A549 (cell line): ENCODE measurements around the gene HSD17B2.

Experiments
- BHLHE40 ChIP-seq: IDR thresholded peaks from 2 replicates; pipeline ENCODE4 v1.6.1; 2012; ENCODE audit warnings: low read depth, low read length, inconsistent platforms
- SMC3 ChIP-seq: fragments of >200 bp; sonication (Bioruptor Twin); formaldehyde crosslinking; IDR thresholded peaks from 3 replicates; pipeline ENCODE4 v1.6.1; 2018; ENCODE audit warnings: inconsistent platforms

GRCh38 chr16:82092711-82093110 lies 57.7 kb downstream of the HSD17B2 start:
- TF ChIP-seq SMC3 = no peak
- TF ChIP-seq BHLHE40 = no peak
